ENCODE results near the gene TGM2.

The TGM2 gene

GRCh38 chr20:38164624-38165088, 414 bp downstream of the TGM2 start:
- TF ChIP-seq TAF1 (IDR thresholded peaks at IDR 0.05; ENCODE audit: borderline replicate concordance, low read depth, low read length) (no peak), POLR2AphosphoS5 (IDR thresholded peaks at IDR 0.05; ENCODE audit: low read depth, low read length) (no peak), POLR2A (IDR thresholded peaks at IDR 0.05; ENCODE audit: low read depth, low read length) (no peak)
- FAIRE-seq (no peak), DNase-seq (ENCODE audit: insufficient read length) (no peak)

- TF ChIP-seq TAF1 (IDR thresholded peaks at IDR 0.05; ENCODE audit: borderline replicate concordance, low read depth, low read length) (no peak), POLR2AphosphoS5 (IDR thresholded peaks at IDR 0.05; ENCODE audit: low read depth, low read length) (no peak), POLR2A (IDR thresholded peaks at IDR 0.05; ENCODE audit: low read depth, low read length) (no peak)
- no peak for FAIRE-seq
- no peak for DNase-seq (ENCODE audit: insufficient read length)
Measured at GRCh38 chr20:38164069-38164468, 1.0 kb downstream of the TGM2 start.

- FAIRE-seq: no peak
- DNase-seq (ENCODE audit: insufficient read length): no peak
- no peak for TF ChIP-seq TAF1 (IDR thresholded peaks at IDR 0.05; ENCODE audit: borderline replicate concordance, low read depth, low read length)
- no peak for TF ChIP-seq POLR2A (IDR thresholded peaks at IDR 0.05; ENCODE audit: low read depth, low read length)
- no peak for TF ChIP-seq POLR2AphosphoS5 (IDR thresholded peaks at IDR 0.05; ENCODE audit: low read depth, low read length)
Measured at GRCh38 chr20:38162878-38163875, 1.9 kb downstream of the TGM2 start.

GRCh38 chr20:38162149-38162548, 2.9 kb downstream of the TGM2 start:
- FAIRE-seq: no peak
- TF ChIP-seq TAF1 (IDR thresholded peaks at IDR 0.05; ENCODE audit: borderline replicate concordance, low read depth, low read length): no peak
- no peak for TF ChIP-seq POLR2AphosphoS5 (IDR thresholded peaks at IDR 0.05; ENCODE audit: low read depth, low read length)
- no peak for TF ChIP-seq POLR2A (IDR thresholded peaks at IDR 0.05; ENCODE audit: low read depth, low read length)
- no peak for DNase-seq (ENCODE audit: insufficient read length)

GRCh38 chr20:38161412-38161774, 3.7 kb downstream of the TGM2 start:
- DNase-seq (ENCODE audit: insufficient read length): no peak
- no peak for FAIRE-seq
- no peak for TF ChIP-seq TAF1 (IDR thresholded peaks at IDR 0.05; ENCODE audit: borderline replicate concordance, low read depth, low read length)
- TF ChIP-seq POLR2AphosphoS5 (IDR thresholded peaks at IDR 0.05; ENCODE audit: low read depth, low read length): no peak
- TF ChIP-seq POLR2A (IDR thresholded peaks at IDR 0.05; ENCODE audit: low read depth, low read length): no peak

- DNase-seq (ENCODE audit: insufficient read length) (no peak), FAIRE-seq (no peak)
- TF ChIP-seq POLR2A (IDR thresholded peaks at IDR 0.05; ENCODE audit: low read depth, low read length) (no peak), POLR2AphosphoS5 (IDR thresholded peaks at IDR 0.05; ENCODE audit: low read depth, low read length) (no peak), TAF1 (IDR thresholded peaks at IDR 0.05; ENCODE audit: borderline replicate concordance, low read depth, low read length) (no peak)
Measured at GRCh38 chr20:38159957-38160756, 4.9 kb downstream of the TGM2 start.

- FAIRE-seq (no peak), DNase-seq (ENCODE audit: insufficient read length) (no peak)
- TF ChIP-seq POLR2AphosphoS5 (IDR thresholded peaks at IDR 0.05; ENCODE audit: low read depth, low read length) (no peak), POLR2A (IDR thresholded peaks at IDR 0.05; ENCODE audit: low read depth, low read length) (no peak), TAF1 (IDR thresholded peaks at IDR 0.05; ENCODE audit: borderline replicate concordance, low read depth, low read length) (no peak)
Measured at GRCh38 chr20:38159566-38159956, 5.5 kb downstream of the TGM2 start.

GRCh38 chr20:38158701-38159351, 6.2 kb downstream of the TGM2 start:
- TF ChIP-seq TAF1 (IDR thresholded peaks at IDR 0.05; ENCODE audit: borderline replicate concordance, low read depth, low read length) (no peak), POLR2A (IDR thresholded peaks at IDR 0.05; ENCODE audit: low read depth, low read length) (no peak), POLR2AphosphoS5 (IDR thresholded peaks at IDR 0.05; ENCODE audit: low read depth, low read length) (no peak)
- FAIRE-seq (no peak), DNase-seq (ENCODE audit: insufficient read length) (no peak)

- no peak for FAIRE-seq
- TF ChIP-seq TAF1 (IDR thresholded peaks at IDR 0.05; ENCODE audit: borderline replicate concordance, low read depth, low read length): no peak
- DNase-seq (ENCODE audit: insufficient read length): no peak
Measured at GRCh38 chr20:38157635-38158495, 7.2 kb downstream of the TGM2 start.

- DNase-seq (ENCODE audit: insufficient read length): no peak
- no peak for FAIRE-seq
- TF ChIP-seq TAF1 (IDR thresholded peaks at IDR 0.05; ENCODE audit: borderline replicate concordance, low read depth, low read length): no peak
- no peak for TF ChIP-seq POLR2A (IDR thresholded peaks at IDR 0.05; ENCODE audit: low read depth, low read length)
- no peak for TF ChIP-seq POLR2AphosphoS5 (IDR thresholded peaks at IDR 0.05; ENCODE audit: low read depth, low read length)
Measured at GRCh38 chr20:38156888-38157634, 8.0 kb downstream of the TGM2 start.
